Peyer's patch (tissue), 4 donors: ENCODE results near the gene MYO15B.

ENCODE experiments used
- CTCF ChIP-seq, 6 experiments: fragments of 450-650 bp in 4 of 6; fragments of 200-600 bp in 2 of 6; sonication (generic) in 1 of 6; IDR thresholded peaks; one replicate each; pipeline ENCODE4 v1.5.1; 2017 to 2019; ENCODE audit warnings: antibody characterized with exemption in 6 of 6, mild to moderate bottlenecking in 3 of 6, moderate library complexity in 1 of 6
- POLR2A ChIP-seq, 2 donors: fragments of 450-650 bp; IDR thresholded peaks; one replicate each; pipeline ENCODE4 v1.5.1; 2017; ENCODE audit warnings: antibody characterized with exemption in 2 of 2, mild to moderate bottlenecking in 2 of 2, moderate library complexity in 2 of 2

- TF ChIP-seq CTCF (IDR thresholded peaks at IDR 0.05) = no peak
- TF ChIP-seq POLR2A (IDR thresholded peaks at IDR 0.05) = no peak
Measured at GRCh38 chr17:75664099-75664549, 76.5 kb downstream of the MYO15B start.
